HG03378 (cell line): ENCODE measurements around the gene RFX2.
"Not testable (repeated sequence)": the region's sequence is repeated elsewhere in the genome, so short reads cannot be mapped to it uniquely, and the experiment has no call there.

Source experiments
- ATAC-seq: cut with Tn5 transposase; IDR thresholded peaks from one replicate; pipeline ENCODE4 v1.9.1; 2021; ENCODE audit warnings: mild to moderate bottlenecking, moderate library complexity; ENCODE audit not compliant: unreplicated experiment

The RFX2 gene

DNA sequence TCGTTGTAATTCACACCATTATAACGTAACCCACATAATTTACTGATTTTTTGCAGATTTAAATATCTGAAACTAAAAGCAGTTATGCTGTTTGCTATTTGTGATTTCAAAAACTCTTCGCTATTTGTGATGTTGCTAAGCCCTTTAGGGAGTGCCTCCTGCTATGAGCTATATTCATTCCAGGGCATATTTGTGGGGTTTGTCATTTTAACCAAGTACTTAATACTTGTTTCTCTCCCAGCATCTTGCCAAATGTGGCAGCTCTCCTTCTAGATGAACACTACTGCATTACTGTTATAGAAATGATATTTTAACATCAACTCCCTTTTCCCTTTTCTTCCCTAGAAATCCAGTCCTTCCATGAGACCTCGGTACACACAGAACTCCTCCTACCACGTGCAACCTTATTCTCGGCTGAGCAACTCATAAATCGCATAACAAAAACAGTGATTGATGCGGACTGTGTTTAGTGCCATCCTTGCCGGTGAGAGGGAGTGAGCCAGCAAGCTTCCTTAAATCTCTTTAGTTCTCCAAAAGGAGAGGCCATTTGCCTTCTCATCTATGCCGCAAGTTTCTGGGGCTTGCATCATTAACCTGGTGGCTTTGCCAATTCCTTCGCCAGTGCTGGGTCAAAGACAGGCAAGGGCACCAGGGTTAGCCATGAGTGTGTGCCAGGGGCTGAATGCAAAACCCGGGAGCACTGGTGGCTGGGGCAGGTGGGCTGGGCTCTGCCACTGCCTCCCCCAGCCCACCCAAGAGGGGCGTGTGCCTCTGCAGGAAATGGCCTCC, 33.4 kb downstream of the RFX2 start:
- ATAC-seq: no peak

DNA sequence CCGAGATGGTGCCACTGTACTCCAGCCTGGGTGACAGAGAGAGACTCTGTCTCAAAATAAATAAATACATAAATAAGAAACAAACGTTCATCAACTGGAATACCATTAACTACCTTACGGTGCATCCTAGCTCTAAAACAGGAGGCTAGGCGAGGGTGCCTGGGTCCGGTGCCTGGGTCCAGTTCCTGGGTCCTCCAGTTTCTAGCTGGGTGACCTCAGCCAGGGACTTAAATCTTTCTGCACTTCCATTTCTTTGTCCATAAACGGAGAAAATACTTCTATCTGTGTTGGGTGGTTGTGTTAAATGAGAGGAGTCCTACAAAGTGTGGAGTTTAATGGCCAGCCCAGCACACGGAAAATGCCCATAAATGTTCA, 34.0 kb downstream of the RFX2 start:
- no peak for ATAC-seq

DNA sequence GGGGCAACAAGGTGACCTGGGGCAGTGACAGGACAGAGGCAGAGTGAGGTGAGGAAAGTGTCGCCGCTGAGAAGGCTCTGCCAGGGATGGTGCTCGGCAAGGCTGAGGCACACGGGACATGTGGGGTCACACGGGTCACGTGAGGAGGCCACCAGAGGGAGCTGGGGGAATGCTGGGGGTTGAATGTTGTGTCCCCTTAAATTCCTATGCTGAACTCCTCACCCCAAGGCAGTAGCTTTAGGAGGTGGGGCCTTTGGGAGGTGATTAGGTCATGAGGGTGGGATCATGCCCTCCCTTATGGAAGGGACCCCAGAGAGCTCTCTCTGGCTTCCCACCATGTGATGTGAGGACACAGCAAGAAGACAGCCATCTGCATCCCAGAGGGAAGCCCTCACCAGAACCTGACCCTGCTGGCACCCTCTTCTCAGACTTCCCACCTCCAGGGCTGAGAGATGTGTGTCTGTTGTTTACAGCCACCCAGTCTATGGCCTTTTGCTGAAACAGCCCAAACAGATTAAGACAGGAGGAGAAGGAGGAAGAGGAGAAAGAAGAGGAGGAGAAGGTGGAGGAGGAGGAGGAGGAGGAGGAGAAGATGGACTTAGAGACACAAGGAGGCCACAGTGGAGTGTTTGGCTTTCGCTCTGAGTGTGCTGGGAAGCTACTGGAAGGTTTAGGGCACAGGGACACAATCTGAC, 35.4 kb downstream of the RFX2 start:
- no peak for ATAC-seq

DNA sequence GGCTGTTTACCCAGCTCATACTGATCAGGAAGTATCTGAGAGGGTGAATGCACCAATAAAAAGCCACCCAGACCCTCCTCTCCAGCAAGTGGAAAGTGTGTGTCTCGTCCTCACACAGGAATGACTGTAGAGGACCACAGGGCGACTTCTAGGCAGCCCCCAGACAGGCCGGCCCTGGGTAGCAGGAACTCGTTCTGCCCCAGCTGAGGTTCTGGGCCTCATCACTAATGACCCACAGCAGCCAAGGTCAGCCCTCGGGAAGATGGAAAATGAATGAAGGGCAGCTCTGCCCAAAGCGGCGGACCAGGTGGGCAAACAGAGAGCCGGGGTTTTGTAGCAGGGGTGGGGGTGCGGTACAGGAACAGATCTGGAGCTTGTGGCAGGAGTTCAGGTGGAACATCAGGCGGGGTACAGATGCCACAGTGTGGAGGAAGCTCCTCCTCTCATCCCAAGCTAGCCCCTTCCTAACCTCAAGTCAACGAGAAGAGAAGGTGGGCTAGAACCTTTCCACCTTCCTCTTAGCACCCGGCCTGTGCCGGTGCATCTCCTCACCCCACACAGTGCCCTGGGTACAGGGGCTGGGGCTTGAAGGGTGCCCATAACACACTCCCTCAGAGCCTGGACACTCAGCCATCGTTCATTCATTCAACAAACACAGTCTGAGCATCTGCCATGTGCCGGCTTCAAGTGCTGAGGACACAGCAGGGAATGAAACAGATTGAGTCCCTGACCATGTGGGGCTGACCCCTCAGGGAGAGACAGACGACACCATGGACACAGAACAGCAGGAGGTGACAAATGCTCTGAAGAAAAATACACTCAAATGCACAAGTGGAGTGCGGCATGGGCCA, 36.2 kb downstream of the RFX2 start:
- no peak for ATAC-seq

DNA sequence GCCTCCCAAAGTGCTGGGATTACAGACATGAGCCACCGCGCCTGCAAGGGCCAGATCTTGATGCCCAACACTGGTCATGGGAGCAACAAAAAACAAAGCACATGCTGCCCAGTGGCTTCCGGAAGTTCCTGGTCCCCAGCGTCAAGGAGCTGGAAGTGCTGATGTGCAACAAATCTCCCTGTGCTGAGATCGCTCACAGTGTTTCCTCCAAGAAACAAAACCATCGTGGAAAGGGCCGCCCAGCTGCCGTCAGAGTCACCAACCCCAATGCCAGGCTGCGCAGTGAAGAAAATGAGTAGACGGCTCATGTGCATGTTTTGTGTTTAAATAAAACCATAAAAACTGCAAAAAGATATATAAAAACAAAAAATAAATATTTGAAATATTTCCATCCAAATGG, 37.1 kb downstream of the RFX2 start:
- not testable (repeated sequence) for ATAC-seq

DNA sequence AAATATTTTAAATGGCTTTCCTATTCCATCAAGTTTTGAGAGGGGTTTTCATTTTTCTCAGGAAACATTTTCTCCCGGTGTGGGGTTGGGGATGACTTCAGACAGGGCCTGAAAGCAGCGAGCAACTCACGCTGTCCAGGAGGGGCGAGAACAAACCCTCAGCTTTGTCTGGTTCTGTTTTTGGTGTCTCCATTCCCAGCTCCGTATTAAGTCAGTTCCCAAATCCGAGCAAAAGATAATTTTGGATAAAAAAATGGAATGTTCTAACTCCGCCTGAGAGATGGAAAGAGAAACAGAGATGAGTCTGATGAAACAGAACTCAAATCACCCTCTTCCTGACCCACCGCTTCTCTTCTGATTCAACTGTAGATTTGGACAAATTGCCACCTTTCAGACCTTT, 38.4 kb downstream of the RFX2 start:
- ATAC-seq: no peak

DNA sequence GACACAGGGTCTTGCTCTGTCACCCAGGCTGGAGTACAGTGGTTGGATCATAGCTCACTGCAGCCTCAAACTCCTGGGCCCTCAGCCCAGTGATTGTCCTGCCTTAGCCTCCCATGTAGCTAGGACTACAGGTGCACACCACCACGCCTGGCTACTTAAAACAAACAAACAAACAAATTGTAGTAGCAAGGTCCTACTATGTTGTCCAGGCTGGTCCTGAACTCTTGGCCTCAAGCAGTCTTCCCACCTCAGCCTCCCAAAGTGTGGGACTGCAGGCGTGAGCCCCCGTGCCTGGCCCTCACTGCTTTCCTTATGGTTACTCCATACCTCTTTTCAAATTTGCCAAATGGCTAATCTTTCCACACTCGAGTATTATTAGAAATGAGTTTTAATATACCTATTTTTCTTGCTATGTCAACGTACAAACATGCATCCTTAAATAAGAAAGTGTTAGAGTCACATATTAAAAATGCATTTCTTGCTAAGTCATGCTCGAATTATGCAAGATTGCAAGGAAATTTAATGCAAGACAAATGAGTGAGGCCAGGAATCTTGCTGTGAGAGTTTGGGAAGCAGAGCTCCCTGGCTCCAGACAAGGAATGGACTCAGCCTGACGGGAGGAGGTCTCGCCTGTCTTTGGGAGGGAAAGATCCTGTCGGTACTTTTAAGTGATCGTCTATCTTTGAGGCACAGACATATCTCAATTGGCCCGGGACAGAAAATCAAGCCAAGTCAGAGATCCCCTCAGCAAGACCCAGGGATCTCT, 39.4 kb downstream of the RFX2 start:
- no peak for ATAC-seq

DNA sequence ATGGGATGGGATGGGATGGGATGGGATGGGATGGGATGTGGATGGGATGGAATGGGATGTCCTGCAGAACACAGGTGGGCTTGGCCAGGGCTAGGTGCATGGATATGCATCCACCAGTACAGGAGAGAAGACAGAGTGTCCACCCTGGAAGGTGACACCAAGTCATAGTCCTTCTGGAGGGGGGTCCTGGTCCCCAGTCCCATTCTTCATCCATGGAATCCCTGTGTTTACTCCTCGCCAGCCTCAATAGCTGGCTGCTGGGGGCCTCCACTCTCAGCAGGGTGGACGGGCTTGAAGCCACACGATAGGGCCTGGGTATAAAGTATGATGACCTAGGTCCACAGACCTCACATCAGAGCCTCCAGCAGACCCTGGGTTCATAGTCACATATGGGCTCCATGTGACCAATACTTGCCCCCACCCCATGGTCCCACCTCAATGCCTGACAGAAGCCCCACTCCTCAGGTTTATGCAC, 40.1 kb downstream of the RFX2 start:
- ATAC-seq: no peak

DNA sequence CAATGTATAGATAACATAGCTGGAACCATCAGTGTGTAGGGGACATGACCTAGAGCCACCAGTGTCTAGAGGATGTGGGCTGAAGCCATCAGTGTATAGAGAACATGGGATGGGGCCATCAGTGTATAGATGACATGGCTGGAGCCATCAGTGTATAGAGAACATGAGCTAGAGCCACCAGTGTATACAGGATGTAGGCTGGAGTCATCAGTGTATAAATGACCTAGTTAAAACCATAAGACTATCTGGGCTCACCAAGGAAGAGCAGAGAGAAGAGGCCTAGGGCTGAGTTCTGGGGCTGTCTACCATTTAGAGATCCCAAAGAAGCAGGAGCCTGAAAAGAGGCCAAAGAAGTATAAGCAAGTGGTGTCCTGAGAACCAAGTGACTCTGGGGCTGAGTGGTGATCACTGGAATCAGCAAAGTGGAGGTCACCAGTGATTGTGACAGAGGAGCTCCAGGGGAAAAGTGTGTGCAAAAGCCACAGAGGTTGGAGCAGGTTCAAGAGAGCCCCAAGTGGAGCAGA, 41.0 kb downstream of the RFX2 start:
- no peak for ATAC-seq

DNA sequence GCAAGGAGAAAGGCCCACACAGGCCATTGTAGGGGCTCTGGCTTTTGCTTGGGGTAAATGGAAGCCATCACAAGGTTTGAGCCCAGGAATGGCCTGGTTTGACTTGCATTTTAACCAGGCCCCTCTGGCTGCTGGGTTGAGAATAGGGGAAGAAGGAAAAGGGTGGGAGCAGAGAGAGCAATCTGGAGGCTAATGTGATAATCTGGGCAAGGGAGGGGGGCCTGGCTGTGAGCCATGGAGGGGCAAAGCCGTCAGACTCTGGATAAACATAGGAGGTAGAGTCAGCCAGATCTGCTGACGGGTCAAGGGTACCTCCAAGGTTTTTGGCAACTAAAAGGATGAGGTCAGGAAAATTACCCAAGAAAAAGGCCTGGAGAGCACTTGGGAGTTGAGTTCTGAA, 41.6 kb downstream of the RFX2 start:
- no peak for ATAC-seq

DNA sequence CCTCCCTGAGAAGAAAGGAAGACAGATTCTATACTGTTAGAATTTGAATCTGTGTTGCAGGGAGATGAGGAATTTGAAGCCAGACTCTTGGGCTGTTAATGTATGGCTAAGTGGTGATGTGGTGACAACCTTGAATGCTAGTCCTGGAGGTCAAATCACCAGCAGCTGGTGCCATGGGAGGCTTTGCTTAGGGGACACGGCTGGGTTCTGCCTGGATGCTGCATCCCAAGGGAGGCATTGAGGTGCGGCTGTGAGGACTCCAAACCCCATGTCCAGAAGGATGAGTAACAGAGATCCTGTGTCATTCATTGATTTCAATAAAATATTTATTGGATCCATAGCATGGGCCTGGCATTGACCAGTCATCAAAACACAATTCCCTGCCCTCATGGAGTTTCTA, 42.3 kb downstream of the RFX2 start:
- ATAC-seq: no peak

DNA sequence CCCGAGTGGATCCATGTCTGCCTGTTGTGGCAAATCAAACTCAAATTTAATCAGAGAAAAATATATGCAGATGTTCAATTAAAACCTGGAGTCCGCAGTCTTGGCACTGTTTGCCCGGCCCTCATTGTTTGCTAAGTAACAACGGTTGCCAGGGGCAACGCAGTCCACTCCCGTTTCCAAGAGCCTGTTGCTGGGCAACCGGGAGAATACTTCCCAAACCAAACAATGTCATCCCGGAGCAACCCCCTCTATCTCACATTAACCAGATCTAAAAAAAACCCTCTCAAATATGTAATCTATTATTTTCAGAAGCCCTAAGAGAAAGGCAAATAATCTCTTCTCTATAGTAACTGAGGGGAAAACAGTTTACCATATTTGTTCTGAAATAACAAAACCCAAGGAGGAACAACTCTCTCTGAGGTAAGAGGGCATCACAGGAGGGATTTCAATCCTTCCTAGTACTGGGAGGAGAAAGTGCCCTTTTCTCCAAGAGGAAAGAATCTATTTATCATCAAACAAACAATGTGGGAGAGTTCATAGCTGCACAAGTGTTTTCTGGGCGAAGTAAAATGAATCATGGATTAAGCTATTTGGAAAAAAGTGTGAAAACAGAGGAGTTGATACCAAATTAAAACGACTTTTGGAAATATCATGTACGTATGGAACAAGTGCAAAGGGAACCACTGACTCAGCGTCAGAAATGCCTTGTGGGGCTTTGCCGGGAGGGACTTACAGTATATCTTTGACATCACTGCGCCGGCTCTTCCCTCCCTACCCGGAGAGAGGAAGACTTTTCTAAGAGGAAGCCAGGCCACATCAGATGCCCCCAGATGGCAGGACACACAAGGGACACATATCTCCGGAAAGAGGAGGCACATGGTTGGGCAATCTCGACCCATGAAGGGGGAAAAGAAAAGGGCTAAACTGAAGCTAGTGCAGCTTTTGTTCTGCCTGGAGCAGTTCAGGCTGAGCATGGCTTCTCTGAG, 43.3 kb downstream of the RFX2 start:
- ATAC-seq: no peak

DNA sequence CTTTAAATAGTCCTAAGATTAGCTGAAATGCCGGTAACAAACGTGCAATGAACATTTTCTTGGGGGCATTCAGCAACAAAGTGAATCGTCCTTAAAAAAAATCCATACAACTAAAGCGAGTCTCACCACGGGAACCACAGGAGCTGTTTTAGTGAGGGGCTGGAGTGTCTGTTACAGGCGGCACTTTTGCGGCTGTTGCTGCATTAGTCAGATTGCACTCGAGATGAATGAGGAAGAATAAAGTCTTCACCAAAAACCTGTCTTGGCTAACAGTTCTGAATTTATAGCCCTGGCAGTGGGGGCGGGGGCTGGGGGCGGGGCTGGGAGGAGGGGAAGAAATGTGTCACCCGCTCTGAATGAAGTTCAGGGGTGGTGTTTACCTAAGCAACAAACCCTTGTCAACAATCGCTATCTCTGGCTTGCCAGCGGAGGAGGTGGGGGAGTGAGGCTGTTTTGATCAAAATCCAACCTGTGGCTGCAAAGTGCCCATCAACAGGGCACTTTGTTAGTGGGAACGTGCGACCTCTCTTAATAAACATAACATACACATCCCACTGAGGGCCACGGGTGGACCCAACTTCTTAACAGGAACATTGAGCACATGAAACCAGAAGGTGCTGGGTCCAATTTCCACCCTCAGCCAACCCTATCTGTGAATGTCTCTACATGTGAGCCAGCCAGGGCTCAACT, 44.5 kb downstream of the RFX2 start:
- ATAC-seq: no peak

DNA sequence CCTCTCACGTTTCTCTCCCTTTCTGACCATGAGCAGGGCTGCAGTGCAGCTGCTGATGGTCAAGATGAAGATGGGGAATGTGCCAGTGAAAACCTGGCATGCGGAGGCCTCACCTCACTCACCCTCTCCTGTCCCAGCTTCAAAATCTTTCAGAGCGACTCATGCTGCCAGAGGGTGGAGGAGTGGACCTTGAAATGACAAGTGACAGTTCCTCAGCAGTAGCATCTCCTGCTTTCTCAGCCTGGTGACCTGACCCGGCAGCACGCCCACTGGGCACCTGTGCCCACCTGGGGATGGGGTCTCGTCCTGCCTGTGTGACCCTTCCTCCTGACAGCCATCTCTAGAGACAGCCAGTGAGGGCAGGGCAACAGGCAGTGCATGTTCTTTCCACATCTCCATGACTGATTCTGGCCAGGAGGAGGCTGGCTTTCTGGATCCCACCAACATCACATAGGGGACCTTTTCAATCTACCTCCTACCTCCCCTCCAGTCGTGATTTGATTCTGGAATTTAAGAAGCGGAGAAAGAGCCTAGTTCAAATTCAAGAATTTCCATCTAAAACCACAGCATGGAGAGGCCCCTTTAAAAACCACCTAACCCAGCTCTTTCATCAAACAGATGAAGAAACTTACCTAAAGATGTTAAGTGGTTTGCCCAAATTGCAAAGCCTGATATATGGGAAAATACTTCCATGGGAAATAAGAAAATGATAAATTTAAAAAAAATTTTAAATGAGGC, 45.8 kb downstream of the RFX2 start:
- ATAC-seq: no peak

DNA sequence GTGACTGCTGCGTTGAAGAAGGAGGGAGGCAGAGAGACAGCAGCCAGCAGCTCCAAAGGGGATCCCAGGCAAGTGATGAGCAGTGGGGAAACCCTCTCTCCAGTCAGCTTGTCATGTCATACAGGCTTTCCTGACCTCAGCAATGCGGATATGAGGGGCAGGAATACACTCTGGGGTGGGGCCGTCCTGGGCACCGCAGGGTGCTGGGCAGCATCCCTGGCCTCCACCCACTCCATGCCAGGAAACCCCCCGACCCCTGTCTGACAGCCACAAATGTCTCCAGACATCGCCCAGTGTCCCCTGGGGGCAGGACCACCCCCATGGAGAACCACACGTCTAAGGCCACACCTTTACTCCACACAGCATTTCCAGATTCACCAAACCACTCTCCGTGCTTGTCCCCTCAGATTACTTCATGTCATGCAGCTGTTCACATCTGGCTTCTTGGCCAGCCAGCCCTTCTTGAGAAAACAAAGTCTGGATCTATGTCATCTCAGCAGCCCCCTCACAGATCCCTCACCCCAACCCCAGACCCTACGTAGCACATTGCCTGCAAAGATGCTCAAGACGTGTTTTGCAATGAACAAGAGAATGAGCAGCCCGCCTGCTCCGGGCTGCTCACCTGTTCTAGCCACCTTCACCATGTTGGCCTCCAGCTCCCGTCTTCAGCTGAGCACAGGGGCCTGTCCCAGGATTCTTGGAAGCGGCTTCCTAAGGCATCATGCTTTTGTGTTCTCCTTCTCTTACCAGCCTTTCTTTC, 46.5 kb downstream of the RFX2 start:
- ATAC-seq: no peak

DNA sequence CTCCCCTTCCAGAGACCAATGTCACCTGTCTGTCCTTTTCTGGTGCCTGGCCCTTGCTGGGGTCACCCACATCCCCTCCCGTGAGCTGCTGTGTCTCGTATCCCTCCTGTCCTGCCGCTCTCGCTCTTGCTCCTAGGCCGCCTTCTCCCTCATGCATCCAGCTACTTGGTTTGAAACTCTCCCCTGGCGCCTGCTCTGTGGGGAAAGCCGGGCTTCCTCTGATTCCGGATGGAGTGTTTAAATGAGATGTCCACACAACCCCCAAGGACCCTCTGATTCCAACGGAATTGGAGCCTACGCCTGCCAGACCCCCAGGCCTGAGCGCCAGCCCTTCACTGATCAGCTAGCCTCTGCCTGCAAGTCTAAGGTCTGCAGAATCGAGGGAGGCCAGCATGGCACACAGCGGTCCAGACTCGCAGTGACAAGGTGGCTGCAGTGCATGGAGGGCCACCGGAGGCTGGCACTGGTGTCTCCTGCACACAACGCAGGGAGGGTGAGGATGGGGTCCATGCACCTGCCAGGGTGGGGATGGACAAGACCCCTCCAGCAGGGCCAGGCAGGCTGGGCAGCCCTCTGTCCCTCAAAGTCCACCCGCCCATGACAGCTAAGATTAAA, 47.2 kb downstream of the RFX2 start:
- no peak for ATAC-seq

DNA sequence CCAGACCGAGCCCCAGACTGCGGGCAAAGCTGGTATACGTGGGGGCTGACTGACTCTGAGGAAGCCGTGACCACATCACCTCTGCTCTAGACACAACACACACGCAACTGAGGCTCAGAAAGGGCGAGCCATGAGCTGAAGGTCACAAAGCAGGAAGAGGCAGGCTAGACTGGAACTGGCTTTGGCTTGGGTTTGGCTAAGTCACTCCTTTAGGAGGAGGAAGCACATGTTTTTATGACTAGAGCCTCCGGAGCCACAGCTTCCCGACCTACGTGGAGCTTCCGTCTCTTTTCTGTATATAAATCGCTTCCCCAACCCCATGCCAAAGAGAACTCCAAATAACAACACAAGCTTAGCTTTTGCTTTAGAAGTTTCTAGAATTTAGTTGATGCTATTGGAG, 48.0 kb downstream of the RFX2 start:
- no peak for ATAC-seq
